ENCODE measurements around the gene AFF3. TPM values are rescaled to one million over a fixed set of nuclear protein-coding genes. Genes with fewer than 3 reads are reported as not detected.

AFF3 gene
- total and polyA plus RNA-seq, 3 donors from 2014 or later, result 18.0 to 34.4 (median 27.1) TPM

- Histone ChIP-seq H3K27ac (no peak overlapping the region), H3K4me3 (no peak overlapping the region), H3K27me3 (no peaks in the 10 kb centered on the region), H3K36me3 (ENCODE audit: low read depth, missing control alignments) (no peaks in the 10 kb centered on the region), H3K9me3 (no peaks in the 10 kb centered on the region), H3K4me1 (no peaks in the 10 kb centered on the region)
- intact Hi-C loops (cut with DNase I; ENCODE audit: low total_unique reads), result no loop called here
- no peak for DNase-seq
- TF ChIP-seq POLR2A (IDR thresholded peaks at IDR 0.05) (no peak), CTCF (IDR thresholded peaks at IDR 0.05) (no peak)
- WGBS, 2 donors, result 78 to 80% methylated on average over 4 of the region's 4 CpGs
These were observed 290.6 kb downstream of the AFF3 start for GRCh38 chr2:99851811-99852210.

GRCh38 chr2:99851089-99851488 is 291.3 kb downstream of the AFF3 start:
- no peak for TF ChIP-seq CTCF (IDR thresholded peaks at IDR 0.05)
- H3K27me3 ChIP-seq, result no peaks in the 10 kb centered on the region
- DNase-seq, result no peak
- WGBS, 2 donors, result 89 to 93% methylated on average over 2 of the region's 2 CpGs
- H3K9me3 ChIP-seq, result no peaks in the 10 kb centered on the region
- intact Hi-C loops (cut with DNase I; ENCODE audit: low total_unique reads), result no loop called here
- H3K27ac ChIP-seq, result no peak overlapping the region
- no peak overlapping the region for H3K4me3 ChIP-seq
- no peaks in the 10 kb centered on the region for H3K36me3 ChIP-seq (ENCODE audit: low read depth, missing control alignments)
- H3K4me1 ChIP-seq, result no peaks in the 10 kb centered on the region

- H3K9me3 ChIP-seq, result no peaks in the 10 kb centered on the region
- no peak overlapping the region for H3K4me3 ChIP-seq
- no peak overlapping the region for H3K27ac ChIP-seq
- TF ChIP-seq CTCF (IDR thresholded peaks at IDR 0.05), result no peak
- DNase-seq, result no peak
- H3K27me3 ChIP-seq, result no peaks in the 10 kb centered on the region
- intact Hi-C loops (cut with DNase I; ENCODE audit: low total_unique reads), result no loop called here
- no peaks in the 10 kb centered on the region for H3K36me3 ChIP-seq (ENCODE audit: low read depth, missing control alignments)
- H3K4me1 ChIP-seq, result no peaks in the 10 kb centered on the region
- WGBS, 2 donors, result 89 to 90% methylated on average over 5 of the region's 5 CpGs
These were observed 292.2 kb downstream of the AFF3 start for GRCh38 chr2:99850084-99850710.

- intact Hi-C loops (cut with DNase I; ENCODE audit: low total_unique reads), result no loop called here
- TF ChIP-seq POLR2A (IDR thresholded peaks at IDR 0.05) (no peak), CTCF (IDR thresholded peaks at IDR 0.05) (no peak)
- no peaks in the 10 kb centered on the region for H3K4me1 ChIP-seq
- H3K27me3 ChIP-seq, result no peaks in the 10 kb centered on the region
- no peaks in the 10 kb centered on the region for H3K36me3 ChIP-seq (ENCODE audit: low read depth, missing control alignments)
- no peaks in the 10 kb centered on the region for H3K9me3 ChIP-seq
- H3K4me3 ChIP-seq, result no peak overlapping the region
- no peak overlapping the region for H3K27ac ChIP-seq
- DNase-seq, result no peak
- WGBS, 2 donors, result 88 to 90% methylated on average over 5 of the region's 5 CpGs
These were observed 295.8 kb downstream of the AFF3 start for GRCh38 chr2:99846462-99847107.

- no peak for DNase-seq
- H3K4me1 ChIP-seq, result no peaks in the 10 kb centered on the region
- no peaks in the 10 kb centered on the region for H3K27me3 ChIP-seq
- H3K4me3 ChIP-seq, result no peak overlapping the region
- intact Hi-C loops (cut with DNase I; ENCODE audit: low total_unique reads), result no loop called here
- 91 to 93% methylated on average over 5 of the region's 5 CpGs for WGBS, 2 donors
- H3K9me3 ChIP-seq, result no peaks in the 10 kb centered on the region
- no peak overlapping the region for H3K27ac ChIP-seq
- TF ChIP-seq CTCF (IDR thresholded peaks at IDR 0.05), result no peak
- H3K36me3 ChIP-seq (ENCODE audit: low read depth, missing control alignments), result no peaks in the 10 kb centered on the region
These were observed 297.1 kb downstream of the AFF3 start for GRCh38 chr2:99845296-99845695.
